Raji (cell line): ENCODE measurements around the gene CD52.

Experiments
- POLR2A ChIP-seq: IDR thresholded peaks from 2 replicates; pipeline ENCODE4 v1.6.1; 2011; ENCODE audit warnings: low read depth, low read length, control low read depth; ENCODE audit not compliant: insufficient read depth

Gene CD52

GRCh38 chr1:26290882-26291261, 26.9 kb upstream of the CD52 start:
- TF ChIP-seq POLR2A: no peak

GRCh38 chr1:26291433-26291832, 26.3 kb upstream of the CD52 start:
- no peak for TF ChIP-seq POLR2A

GRCh38 chr1:26291939-26292338, 25.8 kb upstream of the CD52 start:
- no peak for TF ChIP-seq POLR2A

GRCh38 chr1:26293911-26294463, 23.8 kb upstream of the CD52 start:
- no peak for TF ChIP-seq POLR2A

GRCh38 chr1:26295194-26296138, 22.3 kb upstream of the CD52 start:
- no peak for TF ChIP-seq POLR2A

GRCh38 chr1:26296340-26297056, 21.3 kb upstream of the CD52 start:
- TF ChIP-seq POLR2A: no peak

- TF ChIP-seq POLR2A: no peak
Observed at GRCh38 chr1:26297057-26297790, 20.5 kb upstream of the CD52 start.

GRCh38 chr1:26297791-26298124, 20.0 kb upstream of the CD52 start:
- TF ChIP-seq POLR2A: no peak

- TF ChIP-seq POLR2A: no peak
Observed at GRCh38 chr1:26300578-26301275, 17.0 kb upstream of the CD52 start.

- no peak for TF ChIP-seq POLR2A
Observed at GRCh38 chr1:26302733-26303405, 14.9 kb upstream of the CD52 start.

- TF ChIP-seq POLR2A: no peak
Observed at GRCh38 chr1:26305667-26306289, 12.0 kb upstream of the CD52 start.

GRCh38 chr1:26306290-26307229, 11.2 kb upstream of the CD52 start, which contains the start of gene UBXN11:
TSS of gene UBXN11 (minus strand) at chr1:26306636. CDS start at chr1:26302883, 3,753 bp downstream.
- peak; percentile 72 for TF ChIP-seq POLR2A
